Esophagus muscularis mucosa (tissue), 4 donors: ENCODE results near the gene LRRC43. TPM values are rescaled to one million over a fixed set of nuclear protein-coding genes. Genes with fewer than 3 reads are reported as not detected.

ENCODE experiments used
- DNase-seq: peaks from one replicate; pipeline ENCODE4 v3.0.0-alpha.2; 2017; ENCODE audit errors: extremely low spot score
- H3K27ac ChIP-seq, 4 donors: fragments of 200-600 bp; sonication (generic); replicated peaks in 1 of 4; 1 replicate in 3 of 4; 2 replicates in 1 of 4; pipeline ENCODE4 v1.5.1; 2016 to 2019; ENCODE audit warnings: mild to moderate bottlenecking in 1 of 4
- H3K27me3 ChIP-seq, 4 donors: fragments of 200-600 bp; sonication (generic); one replicate each; pipeline versions ENCODE4 v1.5.1 to v1.6.0; 2016 to 2019
- H3K36me3 ChIP-seq, 4 donors: fragments of 200-600 bp; sonication (generic); one replicate each; pipeline ENCODE4 v1.5.1; 2016 to 2019
- H3K4me1 ChIP-seq, 4 donors: fragments of 200-600 bp; sonication (generic); one replicate each; pipeline ENCODE4 v1.5.1; 2016 to 2019
- H3K4me3 ChIP-seq, 4 donors: fragments of 200-600 bp; sonication (generic); 1 replicate in 2 of 4; 2 replicates in 2 of 4; pipeline ENCODE4 v1.5.1; 2016 to 2019; ENCODE audit warnings: mild to moderate bottlenecking in 4 of 4, moderate library complexity in 1 of 4
- H3K9me3 ChIP-seq, 4 donors: fragments of 200-600 bp; sonication (generic); 1 replicate in 3 of 4; 2 replicates in 1 of 4; pipeline ENCODE4 v1.5.1; 2016 to 2019
- EP300 ChIP-seq: sonication (generic); formaldehyde crosslinking; IDR thresholded peaks from one replicate; pipeline ENCODE4 v1.6.1; 2017; ENCODE audit warnings: antibody characterized with exemption
- POLR2A ChIP-seq: fragments of 450-650 bp; IDR thresholded peaks from one replicate; pipeline ENCODE4 v1.6.1; 2017; ENCODE audit warnings: antibody characterized with exemption, moderate library complexity, mild to moderate bottlenecking, low read depth
- POLR2AphosphoS5 ChIP-seq, 2 donors: sonication (generic); formaldehyde crosslinking; IDR thresholded peaks; one replicate each; pipeline ENCODE4 v1.6.1; 2017; ENCODE audit warnings: antibody characterized with exemption in 2 of 2
- WGBS: methylation state at CpG from one replicate; pipeline ENCODE4 v1.1.5; 2018; 5-methylcytosine and 5-hydroxymethylcytosine counted together
- intact Hi-C: fragments of 100-400 bp; cut with DNase I; formaldehyde crosslinking; loops from one replicate; pipeline ENCODE4 v1.15.1; 2023
- total RNA-seq, 4 donors: library from RNA; depleted of rRNA; stranded (reverse); fragments of >200 nt; gene quantifications; one replicate each; pipeline versions ENCODE4 v1.1.0 to v1.2.1, GENCODE V29; 2016
- TF ChIP-seq, protein P1 (sequence below), 3 experiments: fragments of 200-600 bp in 2 of 3; fragments of 450-650 bp in 1 of 3; sonication (generic) in 2 of 3; IDR thresholded peaks; one replicate each; pipeline ENCODE4 v1.5.1; 2017 to 2019; ENCODE audit warnings: antibody characterized with exemption in 3 of 3, mild to moderate bottlenecking in 2 of 3, moderate library complexity in 1 of 3

LRRC43 gene
- total RNA-seq, 4 donors from 2014 or later, result 0.99 to 2.5 (median 1.3) TPM; not detected in 1

- Histone ChIP-seq H3K4me1 (no peaks in the 10 kb centered on the region), H3K27ac (no peak overlapping the region), H3K4me3 (no peak overlapping the region), H3K36me3 (no peaks in the 10 kb centered on the region), H3K9me3 (no peaks in the 10 kb centered on the region), H3K27me3 (peaks cover 0 to 15% (median 0%) of the 10 kb centered on the region in 4 donors)
- WGBS, result 82% methylated on average over 21 of the region's 22 CpGs
- no peak for DNase-seq
- TF ChIP-seq POLR2AphosphoS5 (IDR thresholded peaks at IDR 0.05) (no peak), EP300 (no peak), POLR2A (no peak)
- TF ChIP-seq, protein P1, sequence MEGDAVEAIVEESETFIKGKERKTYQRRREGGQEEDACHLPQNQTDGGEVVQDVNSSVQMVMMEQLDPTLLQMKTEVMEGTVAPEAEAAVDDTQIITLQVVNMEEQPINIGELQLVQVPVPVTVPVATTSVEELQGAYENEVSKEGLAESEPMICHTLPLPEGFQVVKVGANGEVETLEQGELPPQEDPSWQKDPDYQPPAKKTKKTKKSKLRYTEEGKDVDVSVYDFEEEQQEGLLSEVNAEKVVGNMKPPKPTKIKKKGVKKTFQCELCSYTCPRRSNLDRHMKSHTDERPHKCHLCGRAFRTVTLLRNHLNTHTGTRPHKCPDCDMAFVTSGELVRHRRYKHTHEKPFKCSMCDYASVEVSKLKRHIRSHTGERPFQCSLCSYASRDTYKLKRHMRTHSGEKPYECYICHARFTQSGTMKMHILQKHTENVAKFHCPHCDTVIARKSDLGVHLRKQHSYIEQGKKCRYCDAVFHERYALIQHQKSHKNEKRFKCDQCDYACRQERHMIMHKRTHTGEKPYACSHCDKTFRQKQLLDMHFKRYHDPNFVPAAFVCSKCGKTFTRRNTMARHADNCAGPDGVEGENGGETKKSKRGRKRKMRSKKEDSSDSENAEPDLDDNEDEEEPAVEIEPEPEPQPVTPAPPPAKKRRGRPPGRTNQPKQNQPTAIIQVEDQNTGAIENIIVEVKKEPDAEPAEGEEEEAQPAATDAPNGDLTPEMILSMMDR (IDR thresholded peaks at IDR 0.05), result no peak
- intact Hi-C loops, result no loop called here
Observed at GRCh38 chr12:122166422-122167349, 16.2 kb upstream of the LRRC43 start.

GRCh38 chr12:122167356-122167925, 15.5 kb upstream of the LRRC43 start:
- 94% methylated on average over 10 of the region's 10 CpGs for WGBS
- H3K4me3 ChIP-seq, result no peak overlapping the region
- H3K9me3 ChIP-seq, result no peaks in the 10 kb centered on the region
- intact Hi-C loops, result no loop called here
- no peak for DNase-seq
- no peaks in the 10 kb centered on the region for H3K4me1 ChIP-seq
- peaks cover 0 to 15% (median 0%) of the 10 kb centered on the region in 4 donors for H3K27me3 ChIP-seq
- no peaks in the 10 kb centered on the region for H3K36me3 ChIP-seq
- no peak for TF ChIP-seq POLR2A
- no peak for TF ChIP-seq POLR2AphosphoS5 (IDR thresholded peaks at IDR 0.05)
- no peak for TF ChIP-seq EP300
- TF ChIP-seq, protein P1 (IDR thresholded peaks at IDR 0.05), result no peak
- H3K27ac ChIP-seq, result no peak overlapping the region

- Histone ChIP-seq H3K4me3 (no peak overlapping the region), H3K4me1 (no peaks in the 10 kb centered on the region), H3K9me3 (no peaks in the 10 kb centered on the region), H3K36me3 (no peaks in the 10 kb centered on the region), H3K27me3 (peaks cover 0 to 15% (median 0%) of the 10 kb centered on the region in 4 donors), H3K27ac (no peak overlapping the region)
- TF ChIP-seq POLR2A (no peak), POLR2AphosphoS5 (IDR thresholded peaks at IDR 0.05) (no peak), EP300 (no peak)
- TF ChIP-seq, protein P1 (IDR thresholded peaks at IDR 0.05), result no peak
- DNase-seq, result no peak
- 84% methylated on average over 3 of the region's 3 CpGs for WGBS
- intact Hi-C loops, result no loop called here
Observed at GRCh38 chr12:122168492-122168891, 14.4 kb upstream of the LRRC43 start.

GRCh38 chr12:122171399-122171798, 11.5 kb upstream of the LRRC43 start:
- DNase-seq, result no peak
- 92% methylated on average over 5 of the region's 5 CpGs for WGBS
- Histone ChIP-seq H3K36me3 (no peaks in the 10 kb centered on the region), H3K27me3 (peaks cover 0 to 21% (median 0%) of the 10 kb centered on the region in 4 donors), H3K27ac (no peak overlapping the region), H3K4me1 (no peaks in the 10 kb centered on the region), H3K4me3 (no peak overlapping the region), H3K9me3 (no peaks in the 10 kb centered on the region)
- intact Hi-C loops, result no loop called here
- TF ChIP-seq EP300, result no peak
- TF ChIP-seq, protein P1 (IDR thresholded peaks at IDR 0.05), result no peak
- no peak for TF ChIP-seq POLR2AphosphoS5 (IDR thresholded peaks at IDR 0.05)
- no peak for TF ChIP-seq POLR2A
